WTC11 (cell line): ENCODE measurements around the gene D2HGDH. TPM values are rescaled to one million over a fixed set of nuclear protein-coding genes. Genes with fewer than 3 reads are reported as not detected.
A peak's percentile ranks its signal among the peaks of the same experiment; 100 is the strongest.

Experiments used
- ATAC-seq: fragments of 200-7000 bp; cut with Tn5 transposase; 2 replicates; pipeline ENCODE4 v1.10.0; 2021; ENCODE audit warnings: mild to moderate bottlenecking, moderate library complexity
- CTCF ChIA-PET: fragments of 300-600 bp; sonication (Branson Sonifier 250); formaldehyde crosslinking; loops from one replicate; lab custom pipeline; 2021; ENCODE audit warnings: antibody characterized with exemption; lab: Charles Lee
- POLR2A ChIA-PET: fragments of 350-600 bp; sonication (Branson Sonifier 250); formaldehyde crosslinking; loops from one replicate; lab custom pipeline; 2021; ENCODE audit warnings: antibody characterized with exemption; lab: Charles Lee
- DNase-seq: peaks from one replicate; pipeline ENCODE4 v3.0.0; 2021; ENCODE audit warnings: low spot score
- H3K27ac Mint-ChIP-seq: 2 replicates; pipeline ENCODE4 v1.8.0; 2021; ENCODE audit warnings: mixed read lengths
- H3K27me3 Mint-ChIP-seq: 2 replicates; pipeline ENCODE4 v1.8.0; 2021; ENCODE audit warnings: low read depth, mild to moderate bottlenecking, moderate library complexity, mixed read lengths
- H3K36me3 Mint-ChIP-seq: 2 replicates; pipeline ENCODE4 v1.8.0; 2021; ENCODE audit warnings: mixed read lengths
- H3K4me1 Mint-ChIP-seq: 2 replicates; pipeline ENCODE4 v1.8.0; 2022; ENCODE audit warnings: mixed read lengths
- H3K4me3 Mint-ChIP-seq: 2 replicates; pipeline ENCODE4 v1.8.0; 2021; ENCODE audit warnings: mild to moderate bottlenecking, moderate library complexity, mixed read lengths
- H3K9me3 Mint-ChIP-seq: 2 replicates; pipeline ENCODE4 v1.8.0; 2021; ENCODE audit warnings: mixed read lengths
- ATF1 ChIP-seq: sonication (generic); formaldehyde crosslinking; IDR thresholded peaks from 2 replicates; pipeline ENCODE4 v1.8.1; 2023; ENCODE audit warnings: mild to moderate bottlenecking, moderate library complexity, missing genetic modification reagents
- ELF4 ChIP-seq: sonication (generic); formaldehyde crosslinking; IDR thresholded peaks from 2 replicates; pipeline ENCODE4 v1.8.1; 2022; ENCODE audit warnings: low read depth, mild to moderate bottlenecking, moderate library complexity, missing genetic modification reagents
- FOXP1 ChIP-seq: sonication (generic); formaldehyde crosslinking; IDR thresholded peaks from 2 replicates; pipeline ENCODE4 v1.8.0; 2022; ENCODE audit warnings: missing genetic modification reagents, mild to moderate bottlenecking, moderate library complexity, borderline replicate concordance
- IRF2 ChIP-seq: sonication (generic); formaldehyde crosslinking; IDR thresholded peaks from 2 replicates; pipeline ENCODE4 v1.8.0; 2022; ENCODE audit warnings: low read depth, missing genetic modification reagents, borderline replicate concordance
- JUN ChIP-seq: sonication (generic); formaldehyde crosslinking; IDR thresholded peaks from 2 replicates; pipeline ENCODE4 v1.8.0; 2023; ENCODE audit warnings: mild to moderate bottlenecking, missing genetic modification reagents
- MYBL2 ChIP-seq: sonication (generic); formaldehyde crosslinking; IDR thresholded peaks from 2 replicates; pipeline ENCODE4 v1.8.1; 2023; ENCODE audit warnings: mild to moderate bottlenecking, moderate library complexity, missing genetic modification reagents
- ZNF416 ChIP-seq: fragments of 250-450 bp; sonication (Bioruptor Pico); IDR thresholded peaks from 2 replicates; pipeline ENCODE4 v1.9.0; 2021; ENCODE audit warnings: mild to moderate bottlenecking, inconsistent platforms
- total RNA-seq: library from RNA; stranded (reverse); gene quantifications from 3 replicates; pipeline ENCODE4 v1.2.3, GENCODE V29; 2021
- TF ChIP-seq, protein P1 (sequence below): sonication (generic); formaldehyde crosslinking; IDR thresholded peaks from 2 replicates; pipeline ENCODE4 v1.8.1; 2023; ENCODE audit warnings: mild to moderate bottlenecking, moderate library complexity, missing genetic modification reagents
- TF ChIP-seq, protein P2 (sequence below): sonication (generic); formaldehyde crosslinking; IDR thresholded peaks from 2 replicates; pipeline ENCODE4 v1.8.0; 2022; ENCODE audit warnings: mild to moderate bottlenecking, missing genetic modification reagents
- TF ChIP-seq, protein P3 (sequence below): fragments of 250-450 bp; sonication (Bioruptor Pico); IDR thresholded peaks from 2 replicates; pipeline ENCODE4 v1.9.0; 2021; ENCODE audit warnings: mild to moderate bottlenecking, borderline replicate concordance
- TF ChIP-seq, protein P4 (sequence below): sonication (generic); formaldehyde crosslinking; IDR thresholded peaks from 2 replicates; pipeline ENCODE4 v1.8.1; 2022; ENCODE audit warnings: low read depth, missing genetic modification reagents, borderline replicate concordance
- TF ChIP-seq, protein P5 (sequence below): fragments of 200-600 bp; IDR thresholded peaks from 2 replicates; pipeline ENCODE4 v1.8.0; 2022; ENCODE audit warnings: antibody characterized with exemption
- TF ChIP-seq, protein P6 (sequence below): sonication (generic); formaldehyde crosslinking; IDR thresholded peaks from 2 replicates; pipeline ENCODE4 v1.8.0; 2022; ENCODE audit warnings: missing genetic modification reagents
- TF ChIP-seq, protein P7 (sequence below): fragments of 250-450 bp; sonication (Bioruptor Pico); IDR thresholded peaks from 2 replicates; pipeline ENCODE4 v1.9.0; 2021; ENCODE audit warnings: moderate library complexity, mild to moderate bottlenecking, inconsistent platforms, borderline replicate concordance
- TF ChIP-seq, protein P8 (sequence below): sonication (generic); formaldehyde crosslinking; IDR thresholded peaks from 2 replicates; pipeline ENCODE4 v1.8.1; 2023; ENCODE audit warnings: mild to moderate bottlenecking, missing genetic modification reagents, moderate library complexity

D2HGDH gene
- total RNA-seq, 1 experiment from 2014 or later, result 22.7 TPM

DNA sequence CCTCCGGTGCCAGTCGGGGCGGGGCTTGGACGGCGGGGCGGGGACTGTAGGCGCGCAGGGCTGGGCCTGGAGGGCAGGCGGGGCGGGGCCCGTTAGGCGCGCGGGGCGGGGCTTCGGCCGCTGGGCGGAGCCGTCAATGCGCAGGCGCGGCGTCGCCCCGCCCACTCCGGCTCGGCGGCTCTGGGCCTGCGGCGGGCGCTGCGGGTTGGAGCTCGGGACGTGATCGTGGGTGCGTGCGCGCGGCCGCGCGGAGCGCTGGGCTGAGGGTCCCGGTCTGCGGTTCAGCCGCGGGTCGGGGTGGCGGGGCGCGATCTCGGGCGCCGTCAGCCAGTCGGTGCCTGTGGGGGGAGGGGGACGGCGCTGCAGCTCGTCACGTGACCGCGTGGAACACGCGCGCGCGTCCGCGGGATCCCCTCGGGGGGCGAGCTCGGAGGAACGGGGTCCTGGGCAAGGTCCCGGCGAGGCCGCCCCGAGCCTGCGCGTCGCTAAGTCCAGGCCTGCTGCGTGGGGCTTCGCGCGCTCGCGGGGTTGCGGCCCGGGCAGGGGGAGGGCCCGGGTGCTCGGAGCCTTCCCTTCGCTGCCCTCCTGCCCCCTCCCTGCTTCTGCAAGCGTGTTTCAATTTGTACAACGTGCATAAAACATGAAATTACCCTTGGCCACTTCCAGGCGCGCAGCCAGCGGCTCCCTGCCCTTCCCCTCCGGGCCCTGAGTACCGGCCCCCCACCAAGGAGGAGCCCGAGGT lies at the start of gene D2HGDH (continued):
- TF ChIP-seq, protein P1, sequence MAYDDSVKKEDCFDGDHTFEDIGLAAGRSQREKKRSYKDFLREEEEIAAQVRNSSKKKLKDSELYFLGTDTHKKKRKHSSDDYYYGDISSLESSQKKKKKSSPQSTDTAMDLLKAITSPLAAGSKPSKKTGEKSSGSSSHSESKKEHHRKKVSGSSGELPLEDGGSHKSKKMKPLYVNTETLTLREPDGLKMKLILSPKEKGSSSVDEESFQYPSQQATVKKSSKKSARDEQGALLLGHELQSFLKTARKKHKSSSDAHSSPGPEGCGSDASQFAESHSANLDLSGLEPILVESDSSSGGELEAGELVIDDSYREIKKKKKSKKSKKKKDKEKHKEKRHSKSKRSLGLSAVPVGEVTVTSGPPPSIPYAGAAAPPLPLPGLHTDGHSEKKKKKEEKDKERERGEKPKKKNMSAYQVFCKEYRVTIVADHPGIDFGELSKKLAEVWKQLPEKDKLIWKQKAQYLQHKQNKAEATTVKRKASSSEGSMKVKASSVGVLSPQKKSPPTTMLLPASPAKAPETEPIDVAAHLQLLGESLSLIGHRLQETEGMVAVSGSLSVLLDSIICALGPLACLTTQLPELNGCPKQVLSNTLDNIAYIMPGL (CRISPR knock-in tag), result peak; percentile 46; the same call in 1 of the 2 replicates
- TF ChIP-seq, protein P2, sequence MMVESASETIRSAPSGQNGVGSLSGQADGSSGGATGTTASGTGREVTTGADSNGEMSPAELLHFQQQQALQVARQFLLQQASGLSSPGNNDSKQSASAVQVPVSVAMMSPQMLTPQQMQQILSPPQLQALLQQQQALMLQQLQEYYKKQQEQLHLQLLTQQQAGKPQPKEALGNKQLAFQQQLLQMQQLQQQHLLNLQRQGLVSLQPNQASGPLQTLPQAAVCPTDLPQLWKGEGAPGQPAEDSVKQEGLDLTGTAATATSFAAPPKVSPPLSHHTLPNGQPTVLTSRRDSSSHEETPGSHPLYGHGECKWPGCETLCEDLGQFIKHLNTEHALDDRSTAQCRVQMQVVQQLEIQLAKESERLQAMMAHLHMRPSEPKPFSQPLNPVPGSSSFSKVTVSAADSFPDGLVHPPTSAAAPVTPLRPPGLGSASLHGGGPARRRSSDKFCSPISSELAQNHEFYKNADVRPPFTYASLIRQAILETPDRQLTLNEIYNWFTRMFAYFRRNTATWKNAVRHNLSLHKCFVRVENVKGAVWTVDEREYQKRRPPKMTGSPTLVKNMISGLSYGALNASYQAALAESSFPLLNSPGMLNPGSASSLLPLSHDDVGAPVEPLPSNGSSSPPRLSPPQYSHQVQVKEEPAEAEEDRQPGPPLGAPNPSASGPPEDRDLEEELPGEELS (CRISPR knock-in tag), result 0 out of 2 replicates have a peak, but pooled peaks have one; percentile 59
- TF ChIP-seq FOXP1 (CRISPR knock-in tag), result peak; percentile 47; the same call in 1 of the 2 replicates

DNA sequence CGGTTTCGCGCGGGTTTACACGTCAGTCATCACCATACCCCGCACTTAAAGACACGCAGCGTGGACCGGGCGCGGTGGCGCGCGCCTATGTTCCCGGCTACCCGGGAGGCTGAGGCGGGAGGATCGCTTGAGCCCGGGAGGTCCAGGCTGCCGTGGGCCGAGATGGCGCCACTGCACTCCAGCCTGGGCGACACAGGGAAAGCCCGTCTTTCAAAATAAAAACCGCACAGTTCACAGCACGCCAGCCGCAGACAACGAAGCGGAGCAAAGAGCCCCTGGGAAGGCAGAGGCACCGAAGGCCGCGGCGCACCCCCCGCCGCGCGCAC lies 48.1 kb upstream of the D2HGDH start:
- peak overlapping the region; percentile 96 for H3K4me3 Mint-ChIP-seq
- ChIA-PET POLR2A (interaction anchor here (0.9 to 2.8 kb wide), 5 partner anchors 16 to 192 kb away, joined by 3 to 28 read pairs (median 3); partner anchors contain the start of genes D2HGDH and ING5), CTCF (interaction anchor here (0.7 to 2.9 kb wide), 6 partner anchors 9 to 192 kb away, joined by 3 to 30 read pairs (median 6); partner anchors contain the start of genes D2HGDH and ING5)
- H3K4me1 Mint-ChIP-seq, result peaks cover 13% of the 10 kb centered on the region
- DNase-seq (no peak), ATAC-seq (no peak; the same call in 1 of the 2 replicates)
- H3K27me3 Mint-ChIP-seq, result no peaks in the 10 kb centered on the region
- H3K36me3 Mint-ChIP-seq, result peaks cover 34% of the 10 kb centered on the region
- H3K9me3 Mint-ChIP-seq, result no peaks in the 10 kb centered on the region
- H3K27ac Mint-ChIP-seq, result no peak overlapping the region; the same call in 1 of the 2 replicates
- TF ChIP-seq MYBL2 (CRISPR knock-in tag), result no peak
- TF ChIP-seq ELF4 (CRISPR knock-in tag), result no peak
- TF ChIP-seq, protein P3, sequence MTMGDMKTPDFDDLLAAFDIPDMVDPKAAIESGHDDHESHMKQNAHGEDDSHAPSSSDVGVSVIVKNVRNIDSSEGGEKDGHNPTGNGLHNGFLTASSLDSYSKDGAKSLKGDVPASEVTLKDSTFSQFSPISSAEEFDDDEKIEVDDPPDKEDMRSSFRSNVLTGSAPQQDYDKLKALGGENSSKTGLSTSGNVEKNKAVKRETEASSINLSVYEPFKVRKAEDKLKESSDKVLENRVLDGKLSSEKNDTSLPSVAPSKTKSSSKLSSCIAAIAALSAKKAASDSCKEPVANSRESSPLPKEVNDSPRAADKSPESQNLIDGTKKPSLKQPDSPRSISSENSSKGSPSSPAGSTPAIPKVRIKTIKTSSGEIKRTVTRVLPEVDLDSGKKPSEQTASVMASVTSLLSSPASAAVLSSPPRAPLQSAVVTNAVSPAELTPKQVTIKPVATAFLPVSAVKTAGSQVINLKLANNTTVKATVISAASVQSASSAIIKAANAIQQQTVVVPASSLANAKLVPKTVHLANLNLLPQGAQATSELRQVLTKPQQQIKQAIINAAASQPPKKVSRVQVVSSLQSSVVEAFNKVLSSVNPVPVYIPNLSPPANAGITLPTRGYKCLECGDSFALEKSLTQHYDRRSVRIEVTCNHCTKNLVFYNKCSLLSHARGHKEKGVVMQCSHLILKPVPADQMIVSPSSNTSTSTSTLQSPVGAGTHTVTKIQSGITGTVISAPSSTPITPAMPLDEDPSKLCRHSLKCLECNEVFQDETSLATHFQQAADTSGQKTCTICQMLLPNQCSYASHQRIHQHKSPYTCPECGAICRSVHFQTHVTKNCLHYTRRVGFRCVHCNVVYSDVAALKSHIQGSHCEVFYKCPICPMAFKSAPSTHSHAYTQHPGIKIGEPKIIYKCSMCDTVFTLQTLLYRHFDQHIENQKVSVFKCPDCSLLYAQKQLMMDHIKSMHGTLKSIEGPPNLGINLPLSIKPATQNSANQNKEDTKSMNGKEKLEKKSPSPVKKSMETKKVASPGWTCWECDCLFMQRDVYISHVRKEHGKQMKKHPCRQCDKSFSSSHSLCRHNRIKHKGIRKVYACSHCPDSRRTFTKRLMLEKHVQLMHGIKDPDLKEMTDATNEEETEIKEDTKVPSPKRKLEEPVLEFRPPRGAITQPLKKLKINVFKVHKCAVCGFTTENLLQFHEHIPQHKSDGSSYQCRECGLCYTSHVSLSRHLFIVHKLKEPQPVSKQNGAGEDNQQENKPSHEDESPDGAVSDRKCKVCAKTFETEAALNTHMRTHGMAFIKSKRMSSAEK, result no peak
- TF ChIP-seq, protein P4, sequence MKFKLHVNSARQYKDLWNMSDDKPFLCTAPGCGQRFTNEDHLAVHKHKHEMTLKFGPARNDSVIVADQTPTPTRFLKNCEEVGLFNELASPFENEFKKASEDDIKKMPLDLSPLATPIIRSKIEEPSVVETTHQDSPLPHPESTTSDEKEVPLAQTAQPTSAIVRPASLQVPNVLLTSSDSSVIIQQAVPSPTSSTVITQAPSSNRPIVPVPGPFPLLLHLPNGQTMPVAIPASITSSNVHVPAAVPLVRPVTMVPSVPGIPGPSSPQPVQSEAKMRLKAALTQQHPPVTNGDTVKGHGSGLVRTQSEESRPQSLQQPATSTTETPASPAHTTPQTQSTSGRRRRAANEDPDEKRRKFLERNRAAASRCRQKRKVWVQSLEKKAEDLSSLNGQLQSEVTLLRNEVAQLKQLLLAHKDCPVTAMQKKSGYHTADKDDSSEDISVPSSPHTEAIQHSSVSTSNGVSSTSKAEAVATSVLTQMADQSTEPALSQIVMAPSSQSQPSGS (CRISPR knock-in tag), result no peak
- TF ChIP-seq ATF1, result no peak
- TF ChIP-seq, protein P5, sequence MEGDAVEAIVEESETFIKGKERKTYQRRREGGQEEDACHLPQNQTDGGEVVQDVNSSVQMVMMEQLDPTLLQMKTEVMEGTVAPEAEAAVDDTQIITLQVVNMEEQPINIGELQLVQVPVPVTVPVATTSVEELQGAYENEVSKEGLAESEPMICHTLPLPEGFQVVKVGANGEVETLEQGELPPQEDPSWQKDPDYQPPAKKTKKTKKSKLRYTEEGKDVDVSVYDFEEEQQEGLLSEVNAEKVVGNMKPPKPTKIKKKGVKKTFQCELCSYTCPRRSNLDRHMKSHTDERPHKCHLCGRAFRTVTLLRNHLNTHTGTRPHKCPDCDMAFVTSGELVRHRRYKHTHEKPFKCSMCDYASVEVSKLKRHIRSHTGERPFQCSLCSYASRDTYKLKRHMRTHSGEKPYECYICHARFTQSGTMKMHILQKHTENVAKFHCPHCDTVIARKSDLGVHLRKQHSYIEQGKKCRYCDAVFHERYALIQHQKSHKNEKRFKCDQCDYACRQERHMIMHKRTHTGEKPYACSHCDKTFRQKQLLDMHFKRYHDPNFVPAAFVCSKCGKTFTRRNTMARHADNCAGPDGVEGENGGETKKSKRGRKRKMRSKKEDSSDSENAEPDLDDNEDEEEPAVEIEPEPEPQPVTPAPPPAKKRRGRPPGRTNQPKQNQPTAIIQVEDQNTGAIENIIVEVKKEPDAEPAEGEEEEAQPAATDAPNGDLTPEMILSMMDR, result no peak
- TF ChIP-seq, protein P6, sequence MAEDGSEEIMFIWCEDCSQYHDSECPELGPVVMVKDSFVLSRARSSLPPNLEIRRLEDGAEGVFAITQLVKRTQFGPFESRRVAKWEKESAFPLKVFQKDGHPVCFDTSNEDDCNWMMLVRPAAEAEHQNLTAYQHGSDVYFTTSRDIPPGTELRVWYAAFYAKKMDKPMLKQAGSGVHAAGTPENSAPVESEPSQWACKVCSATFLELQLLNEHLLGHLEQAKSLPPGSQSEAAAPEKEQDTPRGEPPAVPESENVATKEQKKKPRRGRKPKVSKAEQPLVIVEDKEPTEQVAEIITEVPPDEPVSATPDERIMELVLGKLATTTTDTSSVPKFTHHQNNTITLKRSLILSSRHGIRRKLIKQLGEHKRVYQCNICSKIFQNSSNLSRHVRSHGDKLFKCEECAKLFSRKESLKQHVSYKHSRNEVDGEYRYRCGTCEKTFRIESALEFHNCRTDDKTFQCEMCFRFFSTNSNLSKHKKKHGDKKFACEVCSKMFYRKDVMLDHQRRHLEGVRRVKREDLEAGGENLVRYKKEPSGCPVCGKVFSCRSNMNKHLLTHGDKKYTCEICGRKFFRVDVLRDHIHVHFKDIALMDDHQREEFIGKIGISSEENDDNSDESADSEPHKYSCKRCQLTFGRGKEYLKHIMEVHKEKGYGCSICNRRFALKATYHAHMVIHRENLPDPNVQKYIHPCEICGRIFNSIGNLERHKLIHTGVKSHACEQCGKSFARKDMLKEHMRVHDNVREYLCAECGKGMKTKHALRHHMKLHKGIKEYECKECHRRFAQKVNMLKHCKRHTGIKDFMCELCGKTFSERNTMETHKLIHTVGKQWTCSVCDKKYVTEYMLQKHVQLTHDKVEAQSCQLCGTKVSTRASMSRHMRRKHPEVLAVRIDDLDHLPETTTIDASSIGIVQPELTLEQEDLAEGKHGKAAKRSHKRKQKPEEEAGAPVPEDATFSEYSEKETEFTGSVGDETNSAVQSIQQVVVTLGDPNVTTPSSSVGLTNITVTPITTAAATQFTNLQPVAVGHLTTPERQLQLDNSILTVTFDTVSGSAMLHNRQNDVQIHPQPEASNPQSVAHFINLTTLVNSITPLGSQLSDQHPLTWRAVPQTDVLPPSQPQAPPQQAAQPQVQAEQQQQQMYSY, result peak; percentile 15; the same call in 1 of the 2 replicates
- TF ChIP-seq, protein P7, sequence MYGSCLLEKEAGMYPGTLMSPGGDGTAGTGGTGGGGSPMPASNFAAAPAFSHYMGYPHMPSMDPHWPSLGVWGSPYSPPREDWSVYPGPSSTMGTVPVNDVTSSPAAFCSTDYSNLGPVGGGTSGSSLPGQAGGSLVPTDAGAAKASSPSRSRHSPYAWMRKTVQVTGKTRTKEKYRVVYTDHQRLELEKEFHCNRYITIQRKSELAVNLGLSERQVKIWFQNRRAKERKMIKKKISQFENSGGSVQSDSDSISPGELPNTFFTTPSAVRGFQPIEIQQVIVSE (CRISPR knock-in tag), result no peak
- TF ChIP-seq, protein P8, sequence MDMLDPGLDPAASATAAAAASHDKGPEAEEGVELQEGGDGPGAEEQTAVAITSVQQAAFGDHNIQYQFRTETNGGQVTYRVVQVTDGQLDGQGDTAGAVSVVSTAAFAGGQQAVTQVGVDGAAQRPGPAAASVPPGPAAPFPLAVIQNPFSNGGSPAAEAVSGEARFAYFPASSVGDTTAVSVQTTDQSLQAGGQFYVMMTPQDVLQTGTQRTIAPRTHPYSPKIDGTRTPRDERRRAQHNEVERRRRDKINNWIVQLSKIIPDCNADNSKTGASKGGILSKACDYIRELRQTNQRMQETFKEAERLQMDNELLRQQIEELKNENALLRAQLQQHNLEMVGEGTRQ (CRISPR knock-in tag), result no peak
- TF ChIP-seq ZNF416 (CRISPR knock-in tag), result no peak
- TF ChIP-seq JUN (CRISPR knock-in tag), result no peak
- no peak for TF ChIP-seq FOXP1 (CRISPR knock-in tag)
- TF ChIP-seq IRF2 (CRISPR knock-in tag), result 0 out of 2 replicates have a peak, but pooled peaks have one; percentile 23
